Stomach smooth muscle (tissue), 2 donors: ENCODE results near the gene PACSIN1.

ENCODE experiments used
- H3K27ac ChIP-seq: one replicate; pipeline ENCODE4 v1.7.0; 2013; ENCODE audit warnings: mild to moderate bottlenecking, low read length, inconsistent platforms
- H3K27me3 ChIP-seq, 2 donors: one replicate each; pipeline ENCODE4 v1.7.0; 2013; ENCODE audit warnings: low read length in 2 of 2; ENCODE audit not compliant: insufficient read depth in 2 of 2, control insufficient read depth in 1 of 2
- H3K36me3 ChIP-seq, 2 donors: one replicate each; pipeline ENCODE4 v1.7.0; 2013; ENCODE audit warnings: low read length in 2 of 2; ENCODE audit not compliant: control insufficient read depth in 2 of 2, insufficient read depth in 2 of 2
- H3K4me1 ChIP-seq: one replicate; pipeline ENCODE4 v1.7.0; 2013; ENCODE audit warnings: low read length; ENCODE audit not compliant: control insufficient read depth, insufficient read depth
- H3K4me3 ChIP-seq, 2 donors: one replicate each; pipeline ENCODE4 v1.7.0; 2013; ENCODE audit warnings: low read length in 2 of 2
- H3K9ac ChIP-seq, 2 donors: one replicate each; pipeline ENCODE4 v1.7.0; 2013; ENCODE audit warnings: low read length in 2 of 2, mild to moderate bottlenecking in 1 of 2
- H3K9me3 ChIP-seq, 2 donors: one replicate each; pipeline ENCODE4 v1.7.0; 2013; ENCODE audit warnings: low read length in 2 of 2; ENCODE audit not compliant: control insufficient read depth in 2 of 2
- donor health status: healthy.
- donor health status: Pancreatic carcinoma.

The PACSIN1 gene

DNA sequence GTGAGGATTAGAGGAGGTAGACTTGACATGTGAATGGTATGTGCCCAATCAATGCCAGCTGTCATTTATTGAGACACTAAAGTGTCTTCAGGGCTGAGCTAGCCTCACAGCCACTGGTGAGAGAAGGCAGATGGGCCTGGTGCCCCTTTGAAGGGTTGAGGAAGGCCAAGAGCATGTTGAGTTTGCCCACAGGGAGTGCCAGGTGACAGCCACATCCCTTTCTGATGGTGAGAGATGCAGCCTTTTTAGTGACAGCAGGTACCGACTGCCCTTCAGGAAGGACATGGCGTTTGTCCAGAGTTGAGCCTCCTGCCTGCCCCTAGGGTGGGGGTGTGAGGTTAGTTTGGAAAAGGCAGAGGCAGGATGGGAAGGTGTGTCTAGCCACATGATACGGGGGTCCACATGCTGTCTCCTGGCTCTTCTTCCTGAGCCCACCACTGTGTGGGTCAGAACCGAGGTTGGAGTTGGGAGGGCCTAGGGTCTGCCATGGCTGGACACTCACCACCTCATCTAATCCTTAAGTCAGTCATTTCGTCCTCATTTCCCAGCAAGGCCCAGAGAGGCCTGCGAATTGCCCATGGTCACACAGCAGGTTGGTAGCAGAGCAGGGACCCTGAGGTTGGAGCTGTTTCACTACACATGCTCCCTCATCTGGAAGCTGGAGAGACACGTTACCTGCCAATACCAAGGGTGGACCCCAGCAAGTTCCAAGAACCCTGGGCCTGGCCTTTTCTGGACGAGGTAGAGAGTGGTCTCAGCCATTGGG lies 57.7 kb downstream of the PACSIN1 start:
- Histone ChIP-seq H3K27ac (no peak overlapping the region), H3K4me1 (peaks cover 6% of the 10 kb centered on the region), H3K27me3 (peaks cover 0 to 3% of the 10 kb centered on the region in 2 donors), H3K9ac (no peak overlapping the region), H3K4me3 (no peak overlapping the region), H3K9me3 (no peaks in the 10 kb centered on the region), H3K36me3 (no peaks in the 10 kb centered on the region)

DNA sequence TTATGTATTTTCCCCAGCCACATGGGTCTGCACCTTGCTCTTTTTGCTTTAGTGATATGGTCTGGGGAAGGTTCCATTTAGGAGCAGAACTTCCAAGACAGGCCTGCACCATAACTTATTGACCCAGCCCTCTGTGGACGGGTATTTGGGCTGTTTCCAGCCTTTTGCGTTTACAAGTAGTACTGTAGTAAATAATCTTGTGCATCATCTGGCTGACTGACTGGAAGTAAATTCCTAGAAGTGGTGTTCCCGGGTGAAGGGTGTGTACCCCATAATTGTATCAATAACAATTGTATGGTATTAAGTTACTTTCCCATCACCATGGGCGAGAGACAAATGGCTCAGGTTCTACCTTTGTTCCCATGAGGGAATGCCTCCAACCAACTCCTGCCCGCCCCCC lies 58.6 kb downstream of the PACSIN1 start:
- no peak overlapping the region for H3K9ac ChIP-seq
- H3K4me3 ChIP-seq = no peak overlapping the region
- H3K27me3 ChIP-seq = no peaks in the 10 kb centered on the region
- no peaks in the 10 kb centered on the region for H3K9me3 ChIP-seq
- H3K36me3 ChIP-seq = no peaks in the 10 kb centered on the region
- H3K27ac ChIP-seq = no peak overlapping the region
- peaks cover 6% of the 10 kb centered on the region for H3K4me1 ChIP-seq

DNA sequence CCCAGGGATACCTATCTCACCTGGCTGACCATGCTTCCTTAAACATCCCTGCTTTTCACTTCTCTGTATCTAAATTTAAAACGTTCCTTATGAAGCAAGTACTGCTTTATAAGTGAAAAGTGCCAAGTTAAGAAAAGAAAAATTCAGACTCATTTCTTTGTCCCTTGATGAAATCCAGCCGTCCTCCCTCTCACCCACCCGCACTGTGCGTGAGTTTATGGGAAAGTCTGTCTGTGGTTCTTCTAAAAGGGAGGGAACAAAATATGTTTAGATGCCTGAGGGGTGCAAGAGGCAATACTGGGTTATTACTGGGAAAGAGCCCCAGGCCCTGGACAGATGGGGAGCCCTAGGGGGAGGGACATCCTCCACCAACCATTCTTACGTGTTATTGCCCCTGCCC lies 59.1 kb downstream of the PACSIN1 start:
- H3K9me3 ChIP-seq = no peaks in the 10 kb centered on the region
- no peak overlapping the region for H3K27ac ChIP-seq
- peaks cover 6% of the 10 kb centered on the region for H3K4me1 ChIP-seq
- H3K36me3 ChIP-seq = no peaks in the 10 kb centered on the region
- no peaks in the 10 kb centered on the region for H3K27me3 ChIP-seq
- H3K9ac ChIP-seq = no peak overlapping the region
- no peak overlapping the region for H3K4me3 ChIP-seq

DNA sequence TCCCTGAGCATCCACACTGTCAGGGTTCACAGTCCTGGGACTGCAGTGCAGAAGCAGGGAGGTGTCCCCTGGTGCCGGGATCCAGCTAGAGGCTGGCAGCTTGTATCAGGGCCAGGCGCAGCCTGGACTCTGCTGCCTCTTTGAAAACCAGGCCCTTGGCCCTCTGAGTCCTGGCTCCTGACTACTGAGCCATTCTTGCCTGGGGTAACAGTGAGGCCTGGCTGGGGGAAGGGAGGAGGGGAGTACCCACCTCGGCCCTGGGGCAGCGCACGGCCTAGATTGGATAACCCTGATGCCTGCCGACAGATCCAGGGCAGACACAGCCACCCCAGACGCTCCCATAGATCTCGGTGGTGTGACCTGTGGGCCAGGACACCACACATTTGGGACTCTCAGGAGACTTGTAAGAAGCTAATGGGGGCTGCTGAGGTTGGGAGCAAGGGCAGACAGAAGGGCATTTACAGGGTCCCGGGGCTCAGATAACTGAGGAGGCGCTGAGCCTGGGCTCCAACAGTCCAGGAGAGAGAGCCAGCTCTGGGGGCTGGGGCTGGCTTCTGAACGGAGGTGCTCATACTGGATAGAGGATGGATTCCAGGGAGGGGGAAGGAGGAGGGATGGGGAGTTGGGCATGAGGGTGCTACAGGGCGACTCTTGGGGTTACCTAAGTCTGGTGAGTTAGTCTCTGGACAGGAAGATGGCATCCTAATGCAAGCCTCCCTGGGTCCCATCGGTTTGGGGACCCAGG lies 59.7 kb downstream of the PACSIN1 start:
- Histone ChIP-seq H3K4me3 (no peak overlapping the region), H3K9me3 (no peaks in the 10 kb centered on the region), H3K9ac (no peak overlapping the region), H3K36me3 (no peaks in the 10 kb centered on the region), H3K27me3 (no peaks in the 10 kb centered on the region), H3K4me1 (peaks cover 6% of the 10 kb centered on the region), H3K27ac (no peak overlapping the region)

DNA sequence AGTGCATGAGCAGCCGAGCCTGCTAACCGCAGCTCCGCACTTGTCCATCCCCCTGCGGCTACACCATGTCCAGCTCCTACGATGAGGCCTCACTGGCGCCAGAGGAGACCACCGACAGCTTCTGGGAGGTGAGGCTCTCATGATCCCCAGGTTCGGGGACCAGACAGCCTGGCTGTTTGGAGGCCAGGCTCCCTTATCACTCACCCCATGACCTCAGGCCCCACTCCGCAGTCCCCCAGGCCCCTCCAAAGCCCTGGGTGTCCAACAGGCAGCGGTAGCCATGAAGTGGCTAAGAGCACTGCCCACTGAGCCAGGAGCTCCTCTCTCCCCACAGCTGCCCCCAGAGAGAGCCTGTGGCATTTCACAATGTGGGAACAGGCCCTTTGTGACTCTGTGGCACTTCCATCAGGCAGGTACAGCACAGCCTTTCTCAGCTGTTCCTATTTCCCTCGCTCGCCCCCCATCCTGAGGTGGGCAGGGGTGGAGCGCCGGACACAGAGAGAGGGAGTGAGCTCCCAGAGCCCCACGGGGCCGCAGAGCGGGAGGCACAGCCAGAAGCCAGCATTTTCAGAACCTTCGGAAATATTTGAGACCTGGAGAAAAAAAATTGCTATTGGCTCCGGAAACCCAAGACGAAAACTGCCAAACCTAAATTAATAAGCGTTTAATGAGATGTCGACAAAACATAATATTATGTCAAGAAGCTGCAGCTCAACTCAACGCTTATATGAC lies 60.5 kb downstream of the PACSIN1 start:
- H3K27ac ChIP-seq = no peak overlapping the region

DNA sequence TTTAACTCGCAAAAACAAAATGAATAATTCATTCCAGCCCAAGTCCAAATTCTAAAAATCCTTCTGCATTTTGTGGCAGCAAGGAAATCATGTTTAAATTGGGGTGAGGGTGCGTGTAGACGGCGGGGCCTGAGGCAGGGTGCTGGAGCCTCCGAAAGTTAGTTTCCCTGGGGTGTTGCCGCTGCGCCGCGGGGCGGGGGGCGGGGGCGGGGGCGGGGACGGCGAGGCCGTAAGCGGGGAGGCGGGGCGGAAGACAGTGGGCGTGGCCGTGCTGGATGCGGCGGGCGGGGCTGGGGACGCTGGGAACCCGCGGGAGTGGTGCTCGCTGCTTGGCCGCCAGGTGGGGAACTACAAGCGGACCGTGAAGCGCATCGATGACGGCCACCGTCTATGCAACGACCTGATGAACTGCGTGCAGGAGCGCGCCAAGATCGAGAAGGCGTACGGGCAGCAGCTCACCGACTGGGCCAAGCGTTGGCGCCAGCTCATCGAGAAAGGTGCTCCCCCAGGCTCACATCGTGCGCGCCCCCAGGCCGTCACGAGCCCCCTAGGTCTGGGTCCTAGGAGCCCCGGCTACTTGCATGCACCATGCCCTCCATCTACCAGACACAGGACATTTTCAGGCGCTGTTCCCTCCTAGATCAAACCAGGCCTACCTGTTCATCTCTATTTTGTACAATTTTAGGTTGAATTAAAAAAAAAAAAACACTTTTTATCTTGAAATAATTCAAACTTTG lies 61.3 kb downstream of the PACSIN1 start:
- Histone ChIP-seq H3K27me3 (no peaks in the 10 kb centered on the region), H3K36me3 (no peaks in the 10 kb centered on the region), H3K9me3 (no peaks in the 10 kb centered on the region), H3K27ac (no peak overlapping the region), H3K4me3 (peak overlapping the region in 1 of 2 donors; percentile 58), H3K9ac (peak overlapping the region; percentile 58 to 69), H3K4me1 (peaks cover 6% of the 10 kb centered on the region)

More for the DNA sequence above, 60.5 kb downstream of the PACSIN1 start:
- Histone ChIP-seq H3K9me3 (no peaks in the 10 kb centered on the region), H3K4me3 (peak overlapping the region in 1 of 2 donors; percentile 52), H3K9ac (peak overlapping the region; percentile 58 to 69), H3K4me1 (peaks cover 6% of the 10 kb centered on the region), H3K36me3 (no peaks in the 10 kb centered on the region), H3K27me3 (no peaks in the 10 kb centered on the region)

DNA sequence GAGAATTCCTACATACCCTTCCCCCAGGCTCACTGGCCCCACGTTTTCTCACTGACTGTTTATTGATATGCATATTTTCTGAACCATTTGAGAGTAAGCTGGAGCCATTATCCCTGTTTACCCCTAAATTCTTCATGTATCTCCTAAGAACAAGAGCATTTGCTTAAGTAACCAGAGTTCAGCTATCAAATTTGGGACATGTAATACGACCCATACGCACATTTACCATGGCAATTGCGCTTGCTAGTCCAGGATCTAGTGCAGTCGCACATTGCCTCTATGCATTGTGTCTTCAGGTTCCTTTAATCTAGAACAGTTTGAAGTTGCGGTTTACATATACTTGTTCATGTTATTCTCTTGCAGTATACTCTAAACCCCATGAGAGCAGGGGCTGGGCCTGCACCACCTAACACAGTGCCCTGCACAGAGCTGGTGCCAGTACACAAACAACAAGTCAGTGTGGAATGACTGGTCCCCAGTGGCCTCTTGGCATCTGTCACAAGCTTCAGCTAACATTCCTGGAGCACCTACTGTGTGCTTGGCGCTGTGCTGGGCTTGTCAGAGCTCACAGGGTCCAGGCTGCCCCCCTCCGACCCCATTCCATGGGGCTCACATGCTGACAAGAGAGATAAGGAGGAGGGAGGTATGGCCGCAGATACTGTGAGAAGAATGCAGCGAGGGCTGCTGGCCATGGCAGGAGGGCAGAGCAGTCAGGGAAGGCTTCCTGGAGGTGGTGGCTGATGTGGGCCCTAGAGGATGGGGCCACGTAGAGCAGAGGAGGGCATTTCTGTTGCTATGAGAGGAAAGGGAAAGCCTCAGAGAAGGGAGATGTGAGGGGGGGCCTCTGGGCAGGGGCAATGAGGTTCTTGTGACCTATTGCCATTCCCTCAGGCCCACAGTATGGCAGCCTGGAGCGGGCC lies 62.1 kb downstream of the PACSIN1 start:
- H3K9ac ChIP-seq = no peak overlapping the region
- no peaks in the 10 kb centered on the region for H3K27me3 ChIP-seq
- no peaks in the 10 kb centered on the region for H3K9me3 ChIP-seq
- H3K4me3 ChIP-seq = no peak overlapping the region
- no peak overlapping the region for H3K27ac ChIP-seq
- H3K4me1 ChIP-seq = peaks cover 6% of the 10 kb centered on the region
- no peaks in the 10 kb centered on the region for H3K36me3 ChIP-seq

DNA sequence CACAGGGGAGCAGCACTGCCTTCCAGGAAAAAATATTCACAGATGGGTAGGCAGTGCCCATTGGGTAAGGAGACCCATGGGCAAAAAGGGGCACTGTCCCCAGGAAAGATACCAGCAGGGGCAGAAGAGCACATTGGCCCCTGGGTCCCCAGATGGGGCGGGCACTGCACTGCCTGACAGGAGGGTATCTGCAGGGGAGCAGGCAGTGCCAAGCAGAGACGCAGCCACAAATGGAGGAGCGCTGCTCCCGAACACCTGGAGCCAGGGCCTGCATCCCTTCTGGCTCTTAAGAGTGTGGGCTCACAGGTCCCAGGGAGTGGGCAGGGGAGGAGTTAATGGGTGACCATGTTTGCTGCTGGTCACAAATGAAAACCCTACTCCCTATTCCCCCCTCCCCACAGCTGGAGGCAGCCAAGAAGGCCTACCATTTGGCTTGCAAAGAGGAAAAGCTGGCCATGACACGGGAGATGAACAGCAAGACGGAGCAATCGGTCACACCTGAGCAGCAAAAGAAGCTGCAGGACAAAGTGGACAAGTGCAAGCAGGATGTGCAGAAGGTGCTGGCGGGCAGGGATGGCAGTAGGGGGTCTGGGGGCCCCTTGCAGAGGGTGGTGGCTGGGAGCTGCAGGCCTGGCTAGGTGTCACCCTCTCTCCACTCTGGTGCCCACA lies 63.3 kb downstream of the PACSIN1 start:
- no peaks in the 10 kb centered on the region for H3K9me3 ChIP-seq
- H3K4me3 ChIP-seq = no peak overlapping the region
- H3K27me3 ChIP-seq = no peaks in the 10 kb centered on the region
- no peaks in the 10 kb centered on the region for H3K36me3 ChIP-seq
- peaks cover 6% of the 10 kb centered on the region for H3K4me1 ChIP-seq
- no peak overlapping the region for H3K27ac ChIP-seq
- no peak overlapping the region for H3K9ac ChIP-seq

DNA sequence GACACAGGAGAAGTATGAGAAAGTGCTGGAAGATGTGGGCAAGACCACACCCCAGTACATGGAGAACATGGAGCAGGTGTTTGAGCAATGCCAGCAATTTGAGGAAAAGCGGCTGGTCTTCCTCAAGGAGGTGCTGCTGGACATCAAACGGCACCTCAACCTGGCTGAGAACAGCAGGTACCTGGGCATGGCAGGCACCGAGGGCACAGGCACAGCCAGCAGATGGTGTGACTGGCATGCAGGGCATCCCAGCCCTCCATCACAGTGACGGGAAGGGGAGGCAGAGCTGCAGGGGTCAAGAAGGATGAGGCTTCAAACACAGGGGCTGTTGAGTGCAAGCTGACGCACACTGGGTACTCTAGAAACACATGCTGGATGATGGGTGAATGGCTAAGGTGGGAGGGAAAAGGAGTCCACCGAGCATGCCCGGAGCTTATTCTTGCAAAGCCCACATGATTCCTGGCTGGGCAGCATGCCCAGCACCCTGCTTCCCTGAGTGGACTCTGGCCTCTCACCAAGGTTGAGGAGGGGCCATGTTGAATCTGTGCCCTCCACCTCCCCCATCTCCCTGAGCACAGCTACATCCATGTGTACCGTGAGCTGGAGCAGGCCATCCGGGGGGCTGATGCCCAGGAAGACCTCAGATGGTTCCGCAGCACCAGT lies 63.9 kb downstream of the PACSIN1 start:
- no peak overlapping the region for H3K4me3 ChIP-seq
- H3K4me1 ChIP-seq = peaks cover 6% of the 10 kb centered on the region
- H3K9ac ChIP-seq = no peak overlapping the region

More for the DNA sequence above, 63.9 kb downstream of the PACSIN1 start:
- Histone ChIP-seq H3K36me3 (no peaks in the 10 kb centered on the region), H3K9me3 (no peaks in the 10 kb centered on the region), H3K27me3 (no peaks in the 10 kb centered on the region), H3K27ac (no peak overlapping the region)
